ENCODE results near the gene SRMS.

DNA sequence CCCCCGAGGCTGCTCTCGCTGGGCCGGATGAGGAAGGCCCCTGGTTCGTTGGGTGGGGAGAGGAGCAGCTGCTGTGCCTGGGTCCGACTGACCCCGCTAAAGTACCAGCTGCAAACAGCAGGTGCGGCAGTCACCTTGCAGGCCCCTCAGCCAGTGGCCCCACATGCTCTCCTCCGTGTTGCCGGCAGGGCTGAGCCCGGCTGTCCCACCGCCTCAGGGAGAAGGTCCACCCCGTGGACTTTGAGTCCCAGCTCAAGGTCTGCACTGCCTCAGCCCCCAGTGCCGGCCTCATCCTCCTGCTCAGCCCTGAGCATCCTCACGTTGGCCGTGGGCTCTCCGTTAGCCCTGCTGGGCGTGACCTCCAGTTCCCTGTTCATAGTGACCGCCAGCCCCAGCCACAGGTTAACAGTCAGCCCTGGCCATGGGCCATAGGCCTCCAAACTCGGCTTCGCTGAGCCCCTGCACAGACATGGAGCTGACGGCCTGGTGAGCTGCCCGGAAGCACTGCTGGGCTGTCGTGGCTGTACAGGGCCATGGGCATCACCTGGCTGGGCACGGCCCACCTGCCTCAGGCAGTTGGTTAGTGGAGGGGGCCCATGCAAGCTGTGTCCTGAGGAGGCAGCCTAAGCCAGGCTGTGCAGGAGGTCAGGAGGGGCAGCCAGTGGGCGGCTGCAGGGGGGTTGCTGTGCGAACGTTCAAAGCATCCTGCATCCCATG, 3.1 kb downstream of the SRMS start:
- TF ChIP-seq, protein P1, sequence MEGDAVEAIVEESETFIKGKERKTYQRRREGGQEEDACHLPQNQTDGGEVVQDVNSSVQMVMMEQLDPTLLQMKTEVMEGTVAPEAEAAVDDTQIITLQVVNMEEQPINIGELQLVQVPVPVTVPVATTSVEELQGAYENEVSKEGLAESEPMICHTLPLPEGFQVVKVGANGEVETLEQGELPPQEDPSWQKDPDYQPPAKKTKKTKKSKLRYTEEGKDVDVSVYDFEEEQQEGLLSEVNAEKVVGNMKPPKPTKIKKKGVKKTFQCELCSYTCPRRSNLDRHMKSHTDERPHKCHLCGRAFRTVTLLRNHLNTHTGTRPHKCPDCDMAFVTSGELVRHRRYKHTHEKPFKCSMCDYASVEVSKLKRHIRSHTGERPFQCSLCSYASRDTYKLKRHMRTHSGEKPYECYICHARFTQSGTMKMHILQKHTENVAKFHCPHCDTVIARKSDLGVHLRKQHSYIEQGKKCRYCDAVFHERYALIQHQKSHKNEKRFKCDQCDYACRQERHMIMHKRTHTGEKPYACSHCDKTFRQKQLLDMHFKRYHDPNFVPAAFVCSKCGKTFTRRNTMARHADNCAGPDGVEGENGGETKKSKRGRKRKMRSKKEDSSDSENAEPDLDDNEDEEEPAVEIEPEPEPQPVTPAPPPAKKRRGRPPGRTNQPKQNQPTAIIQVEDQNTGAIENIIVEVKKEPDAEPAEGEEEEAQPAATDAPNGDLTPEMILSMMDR (IDR thresholded peaks at IDR 0.05): no peak
- TF ChIP-seq EP300 (IDR thresholded peaks at IDR 0.05): no peak
- no peak for TF ChIP-seq POLR2A (IDR thresholded peaks at IDR 0.05)
- no peak for TF ChIP-seq POLR2AphosphoS5 (IDR thresholded peaks at IDR 0.05)

Measured in gastroesophageal sphincter (tissue), 3 donors.